Activated T-cell treated with anti-CD3 and anti-CD28 coated beads for 48 hours (primary cell): ENCODE data around the gene DNAAF8.

Experiments used
- DNase-seq: peaks from one replicate; pipeline ENCODE4 v3.0.0-alpha.2; 2020; ENCODE audit warnings: low read depth

Gene DNAAF8

GRCh38 chr16:4734063-4734729 is at the start of gene DNAAF8, which contains the start of gene ANKS3:
DNAAF8 (plus strand) TSS chr16:4734537; CDS start chr16:4736515, 1,978 bp downstream.
ANKS3 (minus strand) TSS chr16:4734271; CDS start chr16:4730149, 4,122 bp downstream.
- DNase-seq: peak; percentile 84

GRCh38 chr16:4684763-4685162 is 49.6 kb upstream of the DNAAF8 start:
- no peak for DNase-seq

- DNase-seq: no peak
Measured at GRCh38 chr16:4685292-4685691, 49.0 kb upstream of the DNAAF8 start.

- no peak for DNase-seq
Measured at GRCh38 chr16:4685776-4686496, 48.4 kb upstream of the DNAAF8 start.

- DNase-seq: no peak
Measured at GRCh38 chr16:4686497-4687210, 47.7 kb upstream of the DNAAF8 start.

- DNase-seq: no peak
Measured at GRCh38 chr16:4687416-4687815, 46.9 kb upstream of the DNAAF8 start.

- DNase-seq: no peak
Measured at GRCh38 chr16:4687946-4688673, 46.2 kb upstream of the DNAAF8 start.

- no peak for DNase-seq
Measured at GRCh38 chr16:4688674-4689045, 45.7 kb upstream of the DNAAF8 start.

GRCh38 chr16:4689091-4689671 is 45.2 kb upstream of the DNAAF8 start:
- DNase-seq: no peak

- no peak for DNase-seq
Measured at GRCh38 chr16:4689864-4690704, 44.3 kb upstream of the DNAAF8 start.

- no peak for DNase-seq
Measured at GRCh38 chr16:4690946-4691665, 43.2 kb upstream of the DNAAF8 start.

- no peak for DNase-seq
Measured at GRCh38 chr16:4691666-4692412, 42.5 kb upstream of the DNAAF8 start.

GRCh38 chr16:4692460-4693295 is 41.7 kb upstream of the DNAAF8 start:
- no peak for DNase-seq

- peak; percentile 99 for DNase-seq
Measured at GRCh38 chr16:4693296-4693955, 40.9 kb upstream of the DNAAF8 start, which contains the start of gene NUDT16L1. NUDT16L1 (plus strand) TSS chr16:4693562; CDS start chr16:4693727, 165 bp downstream.

GRCh38 chr16:4693956-4694641 is 40.2 kb upstream of the DNAAF8 start:
- DNase-seq: peak; percentile 39

GRCh38 chr16:4694642-4695451 is 39.5 kb upstream of the DNAAF8 start:
- DNase-seq: no peak
